KMS-11 (cell line): ENCODE data around the gene TET3.

Experiments
- H2AFZ ChIP-seq: fragments of 200-600 bp; sonication (generic); 2 replicates; pipeline ENCODE4 v1.6.1; 2016; ENCODE audit warnings: antibody characterized with exemption, mixed run types, low read depth
- H3K27ac ChIP-seq: fragments of 200-600 bp; sonication (generic); 2 replicates; pipeline ENCODE4 v1.6.1; 2016; ENCODE audit warnings: mild to moderate bottlenecking, mixed run types
- H3K27me3 ChIP-seq: fragments of 200-600 bp; sonication (generic); 2 replicates; pipeline ENCODE4 v1.6.1; 2017; ENCODE audit warnings: mild to moderate bottlenecking, low read depth, mixed run types, moderate library complexity; ENCODE audit not compliant: insufficient read depth
- H3K36me3 ChIP-seq: fragments of 200-600 bp; sonication (generic); 2 replicates; pipeline ENCODE4 v1.6.1; 2017; ENCODE audit warnings: mild to moderate bottlenecking, mixed run types; ENCODE audit not compliant: insufficient read depth
- H3K4me1 ChIP-seq: fragments of 200-600 bp; sonication (generic); 2 replicates; pipeline ENCODE4 v1.6.1; 2016; ENCODE audit warnings: mild to moderate bottlenecking, low read depth, mixed run types; ENCODE audit not compliant: poor library complexity, severe bottlenecking
- H3K4me2 ChIP-seq: fragments of 200-600 bp; sonication (generic); 2 replicates; pipeline ENCODE4 v1.7.0; 2016; ENCODE audit warnings: mild to moderate bottlenecking, mixed run types
- H3K4me3 ChIP-seq: fragments of 200-600 bp; sonication (generic); IDR thresholded peaks from 2 replicates; pipeline ENCODE4 v1.6.1; 2017; ENCODE audit warnings: low read depth, low read length, mixed read lengths; ENCODE audit not compliant: insufficient read depth
- H3K79me2 ChIP-seq: fragments of 200-600 bp; sonication (generic); 2 replicates; pipeline ENCODE4 v1.6.1; 2016; ENCODE audit warnings: low read depth, mixed run types; ENCODE audit not compliant: insufficient read depth
- H3K9ac ChIP-seq: fragments of 200-600 bp; sonication (generic); 2 replicates; pipeline ENCODE4 v1.6.1; 2016; ENCODE audit warnings: mild to moderate bottlenecking, mixed run types
- H4K20me1 ChIP-seq: fragments of 200-600 bp; sonication (generic); 2 replicates; pipeline ENCODE4 v1.6.1; 2016; ENCODE audit warnings: mild to moderate bottlenecking, mixed run types; ENCODE audit not compliant: insufficient read depth
- TF ChIP-seq, protein P1 (sequence below): fragments of 200-600 bp; sonication (generic); conservative IDR thresholded peaks from 2 replicates; pipeline ENCODE4 v1.6.1; 2017; ENCODE audit warnings: low read depth, mild to moderate bottlenecking, antibody characterized with exemption, low read length, moderate library complexity, mixed read lengths

TET3 gene

DNA sequence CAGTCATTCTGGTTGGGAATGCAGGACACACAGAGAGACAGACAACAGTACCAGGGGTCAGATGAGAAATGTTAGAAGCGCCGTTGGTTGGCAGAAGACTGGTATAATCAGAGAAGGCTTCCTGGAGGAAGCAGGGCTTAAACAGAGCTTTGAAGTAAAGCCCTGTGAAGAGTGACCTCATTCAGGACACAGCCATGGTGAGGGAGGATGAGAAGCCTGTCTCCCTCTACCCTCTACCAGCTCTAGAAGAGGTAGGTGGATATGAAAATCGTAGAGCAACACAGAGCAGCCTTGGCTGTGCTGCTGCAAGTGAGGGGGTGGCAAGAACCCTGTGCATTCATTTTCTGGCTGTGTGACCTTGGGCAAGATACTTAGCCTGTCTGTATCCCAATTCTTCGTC is 14.2 kb downstream of the TET3 start:
- TF ChIP-seq, protein P1, sequence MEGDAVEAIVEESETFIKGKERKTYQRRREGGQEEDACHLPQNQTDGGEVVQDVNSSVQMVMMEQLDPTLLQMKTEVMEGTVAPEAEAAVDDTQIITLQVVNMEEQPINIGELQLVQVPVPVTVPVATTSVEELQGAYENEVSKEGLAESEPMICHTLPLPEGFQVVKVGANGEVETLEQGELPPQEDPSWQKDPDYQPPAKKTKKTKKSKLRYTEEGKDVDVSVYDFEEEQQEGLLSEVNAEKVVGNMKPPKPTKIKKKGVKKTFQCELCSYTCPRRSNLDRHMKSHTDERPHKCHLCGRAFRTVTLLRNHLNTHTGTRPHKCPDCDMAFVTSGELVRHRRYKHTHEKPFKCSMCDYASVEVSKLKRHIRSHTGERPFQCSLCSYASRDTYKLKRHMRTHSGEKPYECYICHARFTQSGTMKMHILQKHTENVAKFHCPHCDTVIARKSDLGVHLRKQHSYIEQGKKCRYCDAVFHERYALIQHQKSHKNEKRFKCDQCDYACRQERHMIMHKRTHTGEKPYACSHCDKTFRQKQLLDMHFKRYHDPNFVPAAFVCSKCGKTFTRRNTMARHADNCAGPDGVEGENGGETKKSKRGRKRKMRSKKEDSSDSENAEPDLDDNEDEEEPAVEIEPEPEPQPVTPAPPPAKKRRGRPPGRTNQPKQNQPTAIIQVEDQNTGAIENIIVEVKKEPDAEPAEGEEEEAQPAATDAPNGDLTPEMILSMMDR, result no peak
- peaks cover 53% of the 10 kb centered on the region; the same call in 1 of the 2 replicates for H3K79me2 ChIP-seq

DNA sequence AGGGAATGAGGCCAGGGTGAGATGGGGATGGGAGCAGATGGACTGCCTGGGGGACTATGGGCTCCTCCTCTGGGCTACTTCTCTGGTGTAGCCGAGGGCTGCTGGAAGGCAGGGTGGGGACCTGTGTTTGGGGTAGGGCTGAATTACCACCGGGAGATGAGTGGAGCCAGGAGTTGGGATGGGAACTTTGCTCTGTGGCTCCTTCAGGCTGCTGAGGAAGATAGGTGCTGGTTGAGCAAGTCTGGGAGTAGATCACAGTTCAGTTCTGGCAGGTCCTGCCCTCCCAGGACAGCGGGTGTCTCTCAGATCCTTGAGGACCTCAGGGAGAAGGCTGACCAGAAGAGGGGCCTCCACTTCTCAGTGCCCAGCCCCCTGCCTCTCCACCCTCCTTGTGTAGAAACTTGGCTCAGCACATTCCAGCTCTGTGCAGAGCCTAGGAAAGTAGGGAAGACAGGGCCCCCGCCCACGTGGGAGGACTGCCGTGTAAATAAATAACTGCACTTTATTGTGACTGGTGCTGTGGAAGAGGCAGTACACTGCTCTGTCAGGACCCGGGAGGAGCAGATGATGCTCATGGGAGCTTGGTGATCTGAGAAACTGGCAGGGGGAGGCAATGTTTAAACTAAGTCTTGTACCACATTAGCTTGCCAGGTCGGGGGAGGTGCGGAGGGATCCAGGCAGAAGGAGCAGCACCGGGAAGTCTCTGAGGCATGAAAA is 15.3 kb downstream of the TET3 start:
- no peak overlapping the region for H3K4me3 ChIP-seq
- TF ChIP-seq, protein P1, result no peak
- H3K9ac ChIP-seq, result no peak overlapping the region
- H4K20me1 ChIP-seq, result peaks cover 44% of the 10 kb centered on the region
- H3K79me2 ChIP-seq, result peaks cover 46% of the 10 kb centered on the region; the same call in 1 of the 2 replicates
- no peak overlapping the region for H2AFZ ChIP-seq
- no peak overlapping the region for H3K4me2 ChIP-seq
- peaks cover 25% of the 10 kb centered on the region for H3K4me1 ChIP-seq
- no peaks in the 10 kb centered on the region for H3K27me3 ChIP-seq
- H3K36me3 ChIP-seq, result no peaks in the 10 kb centered on the region
- H3K27ac ChIP-seq, result no peak overlapping the region

More for the DNA sequence above, 14.2 kb downstream of the TET3 start:
- no peak overlapping the region for H3K4me2 ChIP-seq
- no peak overlapping the region for H3K27ac ChIP-seq
- no peak overlapping the region for H2AFZ ChIP-seq
- H3K9ac ChIP-seq, result no peak overlapping the region
- peaks cover 40% of the 10 kb centered on the region for H4K20me1 ChIP-seq
- peaks cover 25% of the 10 kb centered on the region for H3K4me1 ChIP-seq
- no peak overlapping the region for H3K4me3 ChIP-seq
- H3K27me3 ChIP-seq, result no peaks in the 10 kb centered on the region
- H3K36me3 ChIP-seq, result no peaks in the 10 kb centered on the region

DNA sequence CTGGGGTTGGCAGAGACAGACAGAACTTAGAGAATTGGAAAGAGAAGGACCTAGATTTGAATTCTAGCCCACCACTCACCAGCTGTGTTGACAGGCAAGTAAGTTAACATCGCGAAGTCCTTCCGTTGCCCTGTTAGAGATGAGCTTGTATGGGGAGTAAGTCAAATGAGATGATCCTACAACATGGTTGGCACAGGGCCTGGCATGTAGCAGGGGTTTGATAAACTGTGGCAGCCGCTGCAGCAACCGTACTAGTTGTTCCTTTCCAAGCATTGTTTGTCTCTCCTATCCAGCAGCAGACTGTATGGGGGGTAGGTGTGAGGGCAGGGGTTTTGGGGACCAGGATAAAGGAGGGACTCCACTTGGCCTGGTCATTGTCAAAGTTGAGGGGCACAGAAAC is 16.0 kb downstream of the TET3 start:
- TF ChIP-seq, protein P1, result no peak
- H3K4me3 ChIP-seq, result no peak overlapping the region
- no peak overlapping the region for H3K4me2 ChIP-seq
- no peaks in the 10 kb centered on the region for H3K27me3 ChIP-seq
- no peaks in the 10 kb centered on the region for H3K36me3 ChIP-seq
- peaks cover 44% of the 10 kb centered on the region for H4K20me1 ChIP-seq
- no peak overlapping the region for H2AFZ ChIP-seq
- H3K9ac ChIP-seq, result no peak overlapping the region
- H3K27ac ChIP-seq, result no peak overlapping the region
- peaks cover 25% of the 10 kb centered on the region for H3K4me1 ChIP-seq
- H3K79me2 ChIP-seq, result peaks cover 44% of the 10 kb centered on the region; the same call in 1 of the 2 replicates

DNA sequence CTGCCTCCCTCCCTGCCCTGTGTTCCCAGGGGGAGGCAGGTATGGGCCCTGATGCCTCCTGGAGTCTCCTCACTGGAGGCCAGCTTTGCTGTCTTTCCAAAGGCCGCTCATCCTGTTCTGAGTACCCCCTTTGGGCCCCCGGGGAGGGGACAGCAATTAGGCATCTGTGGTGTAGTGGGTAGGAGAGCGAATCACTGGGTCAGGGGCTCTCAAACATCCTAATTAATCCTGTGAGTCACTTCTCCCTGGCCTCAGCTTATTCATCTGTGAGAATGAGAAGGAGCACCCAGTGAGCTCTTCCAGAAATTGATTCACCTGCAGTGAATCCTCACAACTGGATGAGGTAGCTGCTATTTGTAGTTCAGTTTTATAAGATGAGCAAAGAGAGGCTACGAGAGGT is 16.4 kb downstream of the TET3 start:
- H4K20me1 ChIP-seq, result peaks cover 44% of the 10 kb centered on the region
- no peak overlapping the region; the same call in 1 of the 2 replicates for H3K4me2 ChIP-seq
- H3K36me3 ChIP-seq, result no peaks in the 10 kb centered on the region
- H3K79me2 ChIP-seq, result peaks cover 39% of the 10 kb centered on the region; the same call in 1 of the 2 replicates
- peaks cover 25% of the 10 kb centered on the region for H3K4me1 ChIP-seq
- TF ChIP-seq, protein P1, result no peak
- no peak overlapping the region for H3K9ac ChIP-seq
- H2AFZ ChIP-seq, result no peak overlapping the region
- no peak overlapping the region for H3K4me3 ChIP-seq
- H3K27ac ChIP-seq, result no peak overlapping the region
- no peaks in the 10 kb centered on the region for H3K27me3 ChIP-seq
